Metanephros (tissue), 1 donor: ENCODE measurements around the gene ERCC5. TPM values are rescaled to one million over a fixed set of nuclear protein-coding genes. Genes with fewer than 3 reads are reported as not detected.

ENCODE experiments used
- total RNA-seq: library from RNA; depleted of rRNA; stranded (reverse); fragments of >200 nt; gene quantifications from one replicate; pipeline ENCODE4 v1.2.3, GENCODE V29; 2014

ERCC5 gene
- 68.4 TPM for total RNA-seq

DNA sequence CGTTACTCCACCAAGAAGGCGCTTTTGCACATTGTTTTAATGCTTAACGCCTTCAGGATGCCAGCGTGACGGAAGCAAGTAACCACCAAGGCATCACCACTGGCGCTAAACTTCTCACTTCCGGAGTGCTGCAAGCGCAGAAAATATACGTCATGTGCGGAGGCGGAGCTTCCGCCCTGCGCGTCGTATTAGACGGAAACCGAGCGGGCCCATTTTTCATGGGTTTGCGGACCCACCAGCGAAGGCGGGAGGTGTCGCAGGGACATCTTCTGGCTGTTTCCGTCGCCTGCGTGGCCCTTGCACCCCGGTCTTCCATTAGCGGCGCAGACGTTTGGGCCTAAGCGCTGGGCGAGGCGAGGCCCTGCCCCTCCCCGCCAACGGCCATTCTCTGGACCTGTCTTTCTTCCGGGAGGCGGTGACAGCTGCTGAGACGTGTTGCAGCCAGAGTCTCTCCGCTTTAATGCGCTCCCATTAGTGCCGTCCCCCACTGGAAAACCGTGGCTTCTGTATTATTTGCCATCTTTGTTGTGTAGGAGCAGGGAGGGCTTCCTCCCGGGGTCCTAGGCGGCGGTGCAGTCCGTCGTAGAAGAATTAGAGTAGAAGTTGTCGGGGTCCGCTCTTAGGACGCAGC lies at the start of gene ERCC5:
Gene ERCC5 (plus strand): TSS at position 403 of the 631 bp plus-strand sequence. CDS start 235 bp downstream, outside the sequence.

DNA sequence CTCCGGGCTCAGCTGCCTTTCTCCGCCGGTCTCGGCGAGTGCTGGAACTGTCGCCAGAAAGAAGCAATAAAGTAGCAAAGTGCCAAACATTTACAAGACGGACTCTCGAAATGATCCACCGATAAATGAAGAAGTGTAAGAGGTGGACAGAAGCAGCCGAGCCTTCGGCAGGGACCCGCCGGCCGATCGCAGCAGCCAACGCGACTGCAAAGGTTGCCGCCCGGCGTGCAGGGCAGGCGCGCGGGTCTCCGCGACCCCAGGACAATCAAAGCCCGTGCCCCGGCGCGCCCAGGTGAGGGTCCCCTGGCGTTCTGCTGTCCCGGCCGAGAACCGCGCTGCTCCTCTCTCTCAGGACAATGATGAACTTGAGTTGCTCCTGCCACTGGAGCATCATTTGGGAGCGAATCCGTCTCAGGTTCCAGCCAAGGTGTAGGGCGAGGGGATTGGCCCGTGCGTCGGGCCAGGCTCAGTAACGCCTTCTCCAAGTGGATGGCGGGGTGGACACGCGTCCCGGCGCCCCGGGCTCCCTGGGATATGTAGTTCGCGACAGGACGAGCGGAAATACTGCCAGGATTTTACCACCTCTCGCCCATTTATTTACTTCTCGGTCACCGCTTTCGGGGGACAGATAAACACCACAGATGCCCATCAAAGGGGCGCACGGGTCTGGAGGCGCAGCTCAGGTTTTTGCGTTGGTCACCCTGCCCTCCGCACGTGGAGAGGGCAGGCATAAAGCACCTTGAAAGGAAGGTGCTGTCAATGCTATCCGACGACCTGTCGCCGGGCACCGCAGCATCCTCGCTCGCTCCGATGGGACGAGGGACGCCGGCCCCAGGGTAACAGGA lies 47.0 kb upstream of the ERCC5 start, which contains the start of the genes BIVM and POGLUT2:
Gene BIVM (plus strand): TSS at position 539 of the 845 bp plus-strand sequence. CDS start 8,149 bp downstream, outside the sequence.
Gene POGLUT2 (minus strand): TSS at position 396 of the 845 bp plus-strand sequence. CDS start 306 bp downstream, at position 90.

Other genes starting within 250 kb of the ERCC5 start
- gene TPP2, start 249.0 kb upstream of the ERCC5 start, total RNA-seq, result 52.1 TPM
- 0.82 TPM for gene METTL21C, start 151.0 kb upstream of the ERCC5 start, total RNA-seq
- 9.8 TPM for gene TEX30, start 72.2 kb upstream of the ERCC5 start, total RNA-seq
- gene POGLUT2, start 47.1 kb upstream of the ERCC5 start, total RNA-seq, result 25.0 TPM
- 43.3 TPM for gene BIVM, start 46.9 kb upstream of the ERCC5 start, total RNA-seq
- gene SLC10A2, start 220.4 kb downstream of the ERCC5 start, total RNA-seq, result 0.12 TPM